Ishikawa (cell line): ENCODE measurements around the gene WWOX.

Experiments
- CEBPB ChIP-seq: IDR thresholded peaks from 2 replicates; pipeline ENCODE4 v1.6.1; 2012
- CREB1 ChIP-seq: IDR thresholded peaks from 2 replicates; pipeline ENCODE4 v1.6.1; 2012; ENCODE audit warnings: low read depth
- EGR1 ChIP-seq: IDR thresholded peaks from 2 replicates; pipeline ENCODE4 v1.6.1; 2012
- EP300 ChIP-seq: IDR thresholded peaks from 2 replicates; pipeline ENCODE4 v1.6.1; 2012; ENCODE audit warnings: borderline replicate concordance
- FOXM1 ChIP-seq: IDR thresholded peaks from 2 replicates; pipeline ENCODE4 v1.6.1; 2012; ENCODE audit warnings: low read depth, borderline replicate concordance
- NFIC ChIP-seq: IDR thresholded peaks from 2 replicates; pipeline ENCODE4 v1.6.1; 2012
- RAD21 ChIP-seq: IDR thresholded peaks from 2 replicates; pipeline ENCODE4 v1.6.1; 2012; ENCODE audit warnings: low read depth
- TAF1 ChIP-seq: IDR thresholded peaks from 2 replicates; pipeline ENCODE4 v1.6.1; 2012; ENCODE audit warnings: low read depth, mild to moderate bottlenecking
- TCF12 ChIP-seq: IDR thresholded peaks from 2 replicates; pipeline ENCODE4 v1.6.1; 2012; ENCODE audit warnings: low read depth
- TEAD4 ChIP-seq: IDR thresholded peaks from 2 replicates; pipeline ENCODE4 v1.6.1; 2012
- YY1 ChIP-seq: IDR thresholded peaks from 2 replicates; pipeline ENCODE4 v1.6.1; 2012; ENCODE audit warnings: low read depth
- ZBTB7A ChIP-seq: IDR thresholded peaks from 2 replicates; pipeline ENCODE4 v1.6.1; 2012; ENCODE audit warnings: low read depth
- TF ChIP-seq, protein P1 (sequence below): IDR thresholded peaks from 2 replicates; pipeline ENCODE4 v1.6.1; 2012
- TF ChIP-seq, protein P2 (sequence below): IDR thresholded peaks from 2 replicates; pipeline ENCODE4 v1.6.1; 2012; ENCODE audit warnings: low read depth, mild to moderate bottlenecking
- TF ChIP-seq, protein P3 (sequence below): IDR thresholded peaks from 2 replicates; pipeline ENCODE4 v1.6.1; 2012

The WWOX gene

DNA sequence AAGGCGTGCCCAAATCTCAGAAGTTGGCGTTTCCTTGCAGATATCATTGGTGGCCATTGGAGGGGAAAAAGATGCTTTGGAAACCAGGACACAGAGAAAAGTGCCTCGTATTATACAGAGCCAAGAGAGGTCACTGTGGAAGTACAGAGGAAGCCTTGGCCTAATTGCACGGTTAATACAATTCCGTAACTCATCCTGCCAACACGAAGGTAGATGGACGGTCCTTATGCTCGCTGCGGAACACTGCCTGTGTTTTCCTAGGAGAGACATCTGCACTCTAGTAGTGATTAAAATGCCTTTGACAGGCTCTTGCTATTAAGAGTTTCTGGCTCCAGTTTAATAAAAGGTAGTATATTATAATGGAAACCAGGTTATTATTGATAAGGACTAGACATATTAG is 536.4 kb downstream of the WWOX start:
- TF ChIP-seq TAF1: no peak
- no peak for TF ChIP-seq RAD21
- no peak for TF ChIP-seq NFIC
- TF ChIP-seq, protein P1, sequence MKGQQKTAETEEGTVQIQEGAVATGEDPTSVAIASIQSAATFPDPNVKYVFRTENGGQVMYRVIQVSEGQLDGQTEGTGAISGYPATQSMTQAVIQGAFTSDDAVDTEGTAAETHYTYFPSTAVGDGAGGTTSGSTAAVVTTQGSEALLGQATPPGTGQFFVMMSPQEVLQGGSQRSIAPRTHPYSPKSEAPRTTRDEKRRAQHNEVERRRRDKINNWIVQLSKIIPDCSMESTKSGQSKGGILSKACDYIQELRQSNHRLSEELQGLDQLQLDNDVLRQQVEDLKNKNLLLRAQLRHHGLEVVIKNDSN: no peak
- no peak for TF ChIP-seq FOXM1
- no peak for TF ChIP-seq TCF12

DNA sequence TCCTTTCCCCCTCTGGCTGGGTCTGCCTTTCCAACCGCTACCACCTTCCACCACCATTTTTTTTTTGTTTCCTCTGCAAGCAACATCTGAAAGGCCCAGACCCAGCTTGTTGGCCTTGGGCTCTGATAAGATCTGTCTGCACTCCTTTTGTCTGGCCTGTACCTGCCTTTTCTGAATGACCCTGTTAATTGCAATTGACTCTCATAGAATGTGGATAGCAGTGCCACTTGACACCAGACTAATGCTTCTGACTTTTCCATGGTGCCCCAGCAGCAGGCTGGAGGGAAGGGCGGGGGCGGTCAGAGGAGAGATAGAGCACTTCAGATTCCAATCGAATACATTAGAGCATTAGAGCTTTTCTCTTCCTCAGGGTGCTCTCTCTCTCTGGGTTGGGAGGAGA is 538.9 kb downstream of the WWOX start:
- TF ChIP-seq FOXM1 (no peak), CREB1 (no peak), TCF12 (no peak), RAD21 (no peak), TEAD4 (no peak), EGR1 (no peak), TAF1 (no peak), YY1 (no peak), NFIC (no peak), CEBPB (no peak), ZBTB7A (no peak), EP300 (no peak)
- TF ChIP-seq, protein P2, sequence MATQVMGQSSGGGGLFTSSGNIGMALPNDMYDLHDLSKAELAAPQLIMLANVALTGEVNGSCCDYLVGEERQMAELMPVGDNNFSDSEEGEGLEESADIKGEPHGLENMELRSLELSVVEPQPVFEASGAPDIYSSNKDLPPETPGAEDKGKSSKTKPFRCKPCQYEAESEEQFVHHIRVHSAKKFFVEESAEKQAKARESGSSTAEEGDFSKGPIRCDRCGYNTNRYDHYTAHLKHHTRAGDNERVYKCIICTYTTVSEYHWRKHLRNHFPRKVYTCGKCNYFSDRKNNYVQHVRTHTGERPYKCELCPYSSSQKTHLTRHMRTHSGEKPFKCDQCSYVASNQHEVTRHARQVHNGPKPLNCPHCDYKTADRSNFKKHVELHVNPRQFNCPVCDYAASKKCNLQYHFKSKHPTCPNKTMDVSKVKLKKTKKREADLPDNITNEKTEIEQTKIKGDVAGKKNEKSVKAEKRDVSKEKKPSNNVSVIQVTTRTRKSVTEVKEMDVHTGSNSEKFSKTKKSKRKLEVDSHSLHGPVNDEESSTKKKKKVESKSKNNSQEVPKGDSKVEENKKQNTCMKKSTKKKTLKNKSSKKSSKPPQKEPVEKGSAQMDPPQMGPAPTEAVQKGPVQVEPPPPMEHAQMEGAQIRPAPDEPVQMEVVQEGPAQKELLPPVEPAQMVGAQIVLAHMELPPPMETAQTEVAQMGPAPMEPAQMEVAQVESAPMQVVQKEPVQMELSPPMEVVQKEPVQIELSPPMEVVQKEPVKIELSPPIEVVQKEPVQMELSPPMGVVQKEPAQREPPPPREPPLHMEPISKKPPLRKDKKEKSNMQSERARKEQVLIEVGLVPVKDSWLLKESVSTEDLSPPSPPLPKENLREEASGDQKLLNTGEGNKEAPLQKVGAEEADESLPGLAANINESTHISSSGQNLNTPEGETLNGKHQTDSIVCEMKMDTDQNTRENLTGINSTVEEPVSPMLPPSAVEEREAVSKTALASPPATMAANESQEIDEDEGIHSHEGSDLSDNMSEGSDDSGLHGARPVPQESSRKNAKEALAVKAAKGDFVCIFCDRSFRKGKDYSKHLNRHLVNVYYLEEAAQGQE: no peak
- TF ChIP-seq, protein P1: no peak
- TF ChIP-seq, protein P3, sequence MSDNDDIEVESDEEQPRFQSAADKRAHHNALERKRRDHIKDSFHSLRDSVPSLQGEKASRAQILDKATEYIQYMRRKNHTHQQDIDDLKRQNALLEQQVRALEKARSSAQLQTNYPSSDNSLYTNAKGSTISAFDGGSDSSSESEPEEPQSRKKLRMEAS: no peak

DNA sequence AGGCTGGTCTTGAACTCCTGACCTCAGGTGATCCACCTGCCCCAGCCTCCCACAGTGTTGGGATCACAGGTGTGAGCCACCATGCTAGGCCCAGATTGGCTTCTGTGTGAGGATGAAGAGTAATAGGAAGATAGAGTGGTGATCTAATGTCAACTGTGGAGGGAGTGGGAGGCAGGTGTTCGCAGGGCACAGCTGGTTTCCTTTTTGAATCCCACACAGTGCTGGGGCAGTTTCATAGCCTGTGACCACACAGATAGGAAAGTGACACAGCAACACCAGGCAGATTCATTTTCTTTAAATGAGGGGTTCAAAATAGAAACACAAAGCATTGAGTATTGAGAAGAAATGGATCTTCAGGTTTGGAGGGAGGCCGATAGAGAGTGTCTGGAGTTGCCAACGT is 540.3 kb downstream of the WWOX start:
- TF ChIP-seq YY1: no peak
- TF ChIP-seq NFIC: no peak
- no peak for TF ChIP-seq CREB1
- no peak for TF ChIP-seq FOXM1
- TF ChIP-seq TEAD4: no peak
- TF ChIP-seq, protein P1: no peak
- no peak for TF ChIP-seq CEBPB
- TF ChIP-seq, protein P3: no peak
- TF ChIP-seq, protein P2: no peak

DNA sequence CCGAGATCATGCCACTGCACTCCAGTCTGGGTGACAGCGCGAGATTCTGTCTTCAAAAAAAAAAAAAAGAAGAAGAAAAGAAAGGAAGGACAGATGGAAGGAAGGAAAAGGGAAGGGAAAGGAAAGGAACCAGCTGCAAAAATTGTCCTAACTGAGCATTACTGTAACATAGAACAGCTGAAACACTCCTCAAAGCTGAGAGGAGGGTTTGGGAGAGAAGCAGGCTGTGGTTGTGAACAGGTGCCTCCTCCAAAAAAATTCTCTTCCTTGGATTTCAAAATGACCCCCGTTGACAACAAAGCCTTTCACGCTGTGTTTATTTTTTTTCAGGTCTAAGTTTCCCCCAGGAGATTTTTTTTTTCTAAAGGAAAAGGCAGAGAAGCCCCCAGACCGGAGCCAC is 541.4 kb downstream of the WWOX start:
- no peak for TF ChIP-seq YY1
- TF ChIP-seq, protein P3: no peak
- no peak for TF ChIP-seq FOXM1
- no peak for TF ChIP-seq RAD21
- TF ChIP-seq CREB1: no peak
- TF ChIP-seq TAF1: no peak
- no peak for TF ChIP-seq EGR1
- no peak for TF ChIP-seq ZBTB7A
- TF ChIP-seq, protein P2: no peak
- no peak for TF ChIP-seq CEBPB
- TF ChIP-seq TEAD4: no peak
- no peak for TF ChIP-seq EP300
- TF ChIP-seq, protein P1: no peak
